CD4-positive, CD25-positive, alpha-beta regulatory T cell (primary cell): ENCODE measurements around the gene ARHGAP6. TPM values are rescaled to one million over a fixed set of nuclear protein-coding genes. Genes with fewer than 3 reads are reported as not detected.
A peak's percentile ranks its signal among the peaks of the same experiment; 100 is the strongest.
"Not testable (repeated sequence)": the region's sequence is repeated elsewhere in the genome, so short reads cannot be mapped to it uniquely, and the experiment has no call there.

Experiments used
- ATAC-seq, 2 donors: fragments of 150-1000 bp; cut with Tn5 transposase; one replicate each; pipeline ENCODE4 v1.10.0; 2021; ENCODE audit warnings: low read depth in 2 of 2, moderate number of reproducible peaks in 2 of 2, moderate library complexity in 1 of 2
- DNase-seq, 3 donors: peaks; one replicate each; pipeline versions ENCODE4 v3.0.0 to v3.0.0-alpha.2; 2012 to 2022; ENCODE audit warnings: mixed read lengths in 1 of 3
- H3K27ac ChIP-seq: one replicate; pipeline ENCODE4 v1.7.0; 2013; ENCODE audit warnings: mild to moderate bottlenecking, low read length; ENCODE audit not compliant: insufficient read depth, poor library complexity, severe bottlenecking
- H3K27me3 ChIP-seq: one replicate; pipeline ENCODE4 v1.7.0; 2013; ENCODE audit warnings: low read length; ENCODE audit not compliant: control insufficient read depth, insufficient read depth
- H3K36me3 ChIP-seq: one replicate; pipeline ENCODE4 v1.7.0; 2013; ENCODE audit warnings: mild to moderate bottlenecking, low read length, moderate library complexity; ENCODE audit not compliant: control insufficient read depth, insufficient read depth
- H3K4me1 ChIP-seq: 2 replicates; pipeline ENCODE4 v1.7.0; 2013; ENCODE audit warnings: mild to moderate bottlenecking, low read length; ENCODE audit not compliant: insufficient read depth, control insufficient read depth, poor library complexity, severe bottlenecking
- H3K4me3 ChIP-seq: one replicate; pipeline ENCODE4 v1.7.0; 2013; ENCODE audit warnings: low read depth, mild to moderate bottlenecking, low read length, moderate library complexity
- H3K9me3 ChIP-seq, 2 experiments: 1 replicate in 1 of 2; 2 replicates in 1 of 2; pipeline ENCODE4 v1.7.0; 2013; ENCODE audit warnings: low read length in 2 of 2, mild to moderate bottlenecking in 1 of 2, moderate library complexity in 1 of 2; ENCODE audit not compliant: control insufficient read depth in 2 of 2
- H3K27ac Mint-ChIP-seq, 3 donors: one replicate each; pipeline ENCODE4 v1.8.0; 2020 to 2022; ENCODE audit warnings: mild to moderate bottlenecking in 3 of 3, mixed read lengths in 3 of 3, moderate library complexity in 2 of 3
- H3K27me3 Mint-ChIP-seq: one replicate; pipeline ENCODE4 v1.8.0; 2022; ENCODE audit warnings: mild to moderate bottlenecking, mixed read lengths
- H3K36me3 Mint-ChIP-seq: one replicate; pipeline ENCODE4 v1.8.0; 2020; ENCODE audit warnings: mixed read lengths
- H3K4me1 Mint-ChIP-seq, 4 donors: one replicate each; pipeline ENCODE4 v1.8.0; 2020 to 2022; ENCODE audit warnings: mixed read lengths in 4 of 4, mild to moderate bottlenecking in 1 of 4
- H3K4me3 Mint-ChIP-seq, 4 donors: one replicate each; pipeline ENCODE4 v1.8.0; 2020 to 2022; ENCODE audit warnings: mild to moderate bottlenecking in 4 of 4, mixed read lengths in 4 of 4, moderate library complexity in 3 of 4
- H3K9me3 Mint-ChIP-seq, 7 donors: one replicate each; pipeline ENCODE4 v1.8.0; 2020 to 2022; ENCODE audit warnings: mixed read lengths in 7 of 7, mild to moderate bottlenecking in 3 of 7, moderate library complexity in 2 of 7
- polyA plus RNA-seq, 4 donors: library from polyadenylated mRNA; unstranded; fragments of 300-500 nt; fragmentation: Illumina TruSeq; gene quantifications; one replicate each; pipeline ENCODE4 v1.2.3, GENCODE V29; 2021
- total RNA-seq: library from RNA; stranded (reverse); gene quantifications from one replicate; pipeline ENCODE4 v1.2.3, GENCODE V29; 2022

ARHGAP6 gene
- total and polyA plus RNA-seq, 5 donors from 2014 or later = 1.8 TPM; not detected in 4

DNA sequence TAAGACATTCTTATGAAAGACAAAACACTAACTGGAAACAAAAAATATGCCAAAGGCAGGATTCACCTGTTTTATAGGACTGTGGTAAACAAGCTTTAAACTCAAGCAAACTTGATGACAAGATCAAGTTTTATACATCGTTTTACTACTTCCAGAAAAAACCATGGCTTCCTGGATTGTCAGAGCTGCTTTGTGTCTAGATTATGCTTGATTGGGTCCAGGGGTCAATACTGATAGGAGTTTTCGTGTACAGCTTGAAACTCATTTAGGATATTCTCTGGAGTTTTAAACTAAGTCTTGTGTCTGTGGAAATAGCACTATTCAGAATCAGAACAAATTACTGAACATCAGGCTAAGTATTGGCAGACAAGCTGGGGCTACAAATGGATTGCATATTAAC lies 541.6 kb downstream of the ARHGAP6 start:
- DNase-seq (no peak), ATAC-seq (no peak)
- H3K4me1 Mint-ChIP-seq = peaks cover 0 to 3% (median 0%) of the 10 kb centered on the region in 4 donors
- no peaks in the 10 kb centered on the region for H3K27me3 ChIP-seq
- H3K27ac ChIP-seq = no peak overlapping the region
- no peaks in the 10 kb centered on the region for H3K4me1 ChIP-seq
- H3K36me3 Mint-ChIP-seq = peaks cover 23% of the 10 kb centered on the region
- H3K9me3 Mint-ChIP-seq = no peaks in the 10 kb centered on the region
- H3K36me3 ChIP-seq = peaks cover 37% of the 10 kb centered on the region
- no peak overlapping the region for H3K4me3 Mint-ChIP-seq
- no peak overlapping the region for H3K27ac Mint-ChIP-seq
- H3K9me3 ChIP-seq = no peaks in the 10 kb centered on the region
- H3K4me3 ChIP-seq = no peak overlapping the region
- no peaks in the 10 kb centered on the region for H3K27me3 Mint-ChIP-seq

DNA sequence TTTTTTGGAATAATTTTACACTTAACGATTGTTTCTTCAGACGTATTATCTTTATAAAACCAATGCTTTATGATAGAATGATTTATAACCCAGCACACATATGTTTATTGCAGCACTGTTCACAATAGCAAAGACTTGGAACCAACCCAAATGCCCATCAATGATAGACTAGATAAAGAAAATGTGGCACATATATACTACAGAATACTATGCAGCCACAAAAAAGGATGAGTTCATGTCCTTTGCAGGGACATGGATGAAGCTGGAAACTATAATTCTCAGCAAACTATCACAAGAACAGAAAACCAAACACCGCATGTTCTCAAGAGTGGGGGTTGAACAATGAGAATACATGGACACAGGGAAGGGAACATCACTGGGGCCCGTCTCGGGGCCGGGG lies 542.6 kb downstream of the ARHGAP6 start:
- H3K27me3 Mint-ChIP-seq, DNase-seq, H3K27me3 ChIP-seq, H3K9me3 ChIP-seq, H3K4me1 Mint-ChIP-seq, H3K4me1 ChIP-seq, ATAC-seq, H3K9me3 Mint-ChIP-seq, H3K4me3 Mint-ChIP-seq, H3K4me3 ChIP-seq, H3K27ac ChIP-seq, H3K27ac Mint-ChIP-seq: not testable (repeated sequence)
- H3K36me3 Mint-ChIP-seq = peaks cover 26% of the 10 kb centered on the region
- H3K36me3 ChIP-seq = peaks cover 47% of the 10 kb centered on the region

DNA sequence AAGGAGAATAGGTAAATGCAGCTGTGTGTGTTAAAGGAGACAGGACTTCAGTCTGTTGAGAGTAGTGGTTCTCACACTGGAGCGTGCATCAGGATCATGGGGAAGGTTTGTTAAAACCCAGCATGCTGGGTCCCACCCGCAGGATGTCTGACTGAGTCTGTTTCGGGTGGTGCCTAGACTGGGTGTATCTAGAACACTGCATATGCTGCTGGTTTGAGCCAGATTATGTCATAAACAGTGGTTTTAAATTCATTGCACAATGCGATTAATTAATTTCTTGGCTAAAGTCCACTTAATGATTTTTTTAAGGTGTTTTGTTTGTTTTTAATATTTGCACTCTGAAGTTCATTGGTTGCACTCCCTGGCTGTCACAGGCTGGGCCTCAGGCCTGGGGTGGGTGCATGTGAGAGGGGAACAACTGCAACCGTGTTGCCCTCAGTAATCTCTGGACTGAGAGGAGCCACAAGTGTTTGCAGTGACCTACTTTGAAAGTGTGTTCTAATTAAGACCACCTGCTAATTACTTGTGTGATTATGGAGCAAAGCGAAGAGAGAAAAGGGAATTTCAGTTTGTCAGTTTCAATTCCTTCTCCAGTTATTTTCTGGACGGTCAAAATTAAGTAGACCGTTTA lies 546.3 kb downstream of the ARHGAP6 start:
- Histone ChIP-seq H3K27me3 (no peaks in the 10 kb centered on the region), H3K36me3 (peaks cover 82% of the 10 kb centered on the region), H3K4me3 (no peak overlapping the region), H3K4me1 (no peaks in the 10 kb centered on the region), H3K27ac (no peak overlapping the region), H3K9me3 (no peaks in the 10 kb centered on the region)
- Mint-ChIP-seq H3K4me1 (peaks cover 0 to 5% (median 0%) of the 10 kb centered on the region in 4 donors), H3K4me3 (no peak overlapping the region), H3K27ac (no peak overlapping the region), H3K9me3 (peaks cover 0 to 2% (median 0%) of the 10 kb centered on the region in 7 donors), H3K27me3 (no peaks in the 10 kb centered on the region), H3K36me3 (peaks cover 27% of the 10 kb centered on the region)
- DNase-seq (no peak), ATAC-seq (no peak)

DNA sequence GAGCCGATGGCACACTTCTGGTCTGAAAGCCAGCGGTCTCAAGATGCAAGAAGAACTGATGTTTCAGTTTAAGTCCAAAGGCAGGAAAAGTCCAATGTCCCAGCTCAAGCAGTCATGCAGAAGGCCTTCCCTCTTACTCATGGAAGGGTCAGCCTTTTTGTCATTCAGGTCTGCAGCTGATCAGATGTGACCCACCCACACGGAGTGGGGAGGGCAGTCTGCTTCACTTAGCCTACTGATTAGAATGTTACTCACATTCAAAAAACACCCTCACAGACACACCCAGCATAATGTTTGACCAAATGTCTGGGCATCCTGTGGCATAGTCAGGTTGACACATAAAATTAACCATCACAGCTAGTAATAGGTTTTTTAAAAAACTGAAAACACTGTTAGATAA lies 548.0 kb downstream of the ARHGAP6 start:
- DNase-seq = no peak
- H3K9me3 ChIP-seq = no peaks in the 10 kb centered on the region
- no peaks in the 10 kb centered on the region for H3K4me1 ChIP-seq
- Mint-ChIP-seq H3K27ac (no peak overlapping the region), H3K27me3 (no peaks in the 10 kb centered on the region), H3K36me3 (peaks cover 27% of the 10 kb centered on the region), H3K4me1 (peaks cover 0 to 14% (median 12%) of the 10 kb centered on the region in 4 donors), H3K9me3 (peaks cover 0 to 2% (median 0%) of the 10 kb centered on the region in 7 donors), H3K4me3 (peak overlapping the region in 1 of 4 donors; percentile 27)
- no peak for ATAC-seq
- peaks cover 81% of the 10 kb centered on the region for H3K36me3 ChIP-seq
- H3K27me3 ChIP-seq = no peaks in the 10 kb centered on the region
- H3K4me3 ChIP-seq = no peak overlapping the region
- no peak overlapping the region for H3K27ac ChIP-seq

DNA sequence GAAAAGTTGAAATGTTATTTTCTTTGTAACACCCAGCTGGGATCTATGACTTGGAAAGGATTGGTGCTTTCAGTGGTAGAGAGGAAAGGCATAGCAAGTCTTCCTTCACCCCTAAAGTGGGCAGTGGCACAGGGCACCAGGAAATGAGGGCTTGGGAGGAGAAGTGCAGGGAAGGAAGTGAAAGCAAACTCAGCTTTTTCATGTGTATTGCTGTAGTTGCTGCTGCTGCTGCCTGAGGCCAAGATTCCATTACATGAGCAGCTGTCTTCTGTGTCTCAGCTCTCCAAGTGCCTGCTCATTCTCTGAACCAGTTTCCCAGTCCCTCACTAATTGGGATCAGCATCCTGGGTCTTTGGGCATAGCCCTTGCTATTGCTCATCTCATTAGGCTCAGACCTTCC lies 552.0 kb downstream of the ARHGAP6 start:
- no peaks in the 10 kb centered on the region for H3K27me3 Mint-ChIP-seq
- H3K9me3 ChIP-seq = no peaks in the 10 kb centered on the region
- H3K4me3 ChIP-seq = no peak overlapping the region
- ATAC-seq = no peak
- peaks cover 8% of the 10 kb centered on the region for H3K4me1 ChIP-seq
- peak overlapping the region in 2 of 3 donors; percentile 68 to 79 for H3K27ac Mint-ChIP-seq
- H3K4me1 Mint-ChIP-seq = peaks cover 8 to 30% (median 20%) of the 10 kb centered on the region in 4 donors
- DNase-seq = peak in 1 of 3 donors; percentile 10
- peak overlapping the region in 2 of 4 donors; percentile 4 to 21 for H3K4me3 Mint-ChIP-seq
- H3K27ac ChIP-seq = no peak overlapping the region
- H3K36me3 Mint-ChIP-seq = peaks cover 4% of the 10 kb centered on the region
- peaks cover 42% of the 10 kb centered on the region for H3K36me3 ChIP-seq
- H3K27me3 ChIP-seq = no peaks in the 10 kb centered on the region
- peaks cover 0 to 2% (median 0%) of the 10 kb centered on the region in 7 donors for H3K9me3 Mint-ChIP-seq

DNA sequence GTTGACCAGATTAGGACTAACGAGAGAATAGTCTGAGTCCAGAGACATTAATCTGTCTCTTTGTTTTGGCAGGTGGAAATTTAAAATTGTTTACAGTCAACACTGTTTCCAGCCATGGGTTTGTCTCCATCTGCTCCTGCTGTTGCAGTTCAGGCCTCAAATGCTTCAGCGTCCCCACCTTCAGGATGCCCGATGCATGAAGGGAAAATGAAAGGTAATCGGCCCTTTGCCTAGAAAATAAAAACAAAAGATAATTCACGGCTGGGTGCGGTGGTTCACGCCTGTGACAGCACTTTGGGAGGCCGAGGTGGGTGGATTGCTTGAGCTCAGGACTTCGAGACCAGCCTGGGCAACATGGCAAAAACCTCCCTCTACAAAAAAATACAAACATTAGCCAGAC lies 553.8 kb downstream of the ARHGAP6 start:
- no peaks in the 10 kb centered on the region for H3K27me3 Mint-ChIP-seq
- DNase-seq = no peak
- H3K27ac Mint-ChIP-seq = peak overlapping the region; percentile 93 to 98 (median 97)

DNA sequence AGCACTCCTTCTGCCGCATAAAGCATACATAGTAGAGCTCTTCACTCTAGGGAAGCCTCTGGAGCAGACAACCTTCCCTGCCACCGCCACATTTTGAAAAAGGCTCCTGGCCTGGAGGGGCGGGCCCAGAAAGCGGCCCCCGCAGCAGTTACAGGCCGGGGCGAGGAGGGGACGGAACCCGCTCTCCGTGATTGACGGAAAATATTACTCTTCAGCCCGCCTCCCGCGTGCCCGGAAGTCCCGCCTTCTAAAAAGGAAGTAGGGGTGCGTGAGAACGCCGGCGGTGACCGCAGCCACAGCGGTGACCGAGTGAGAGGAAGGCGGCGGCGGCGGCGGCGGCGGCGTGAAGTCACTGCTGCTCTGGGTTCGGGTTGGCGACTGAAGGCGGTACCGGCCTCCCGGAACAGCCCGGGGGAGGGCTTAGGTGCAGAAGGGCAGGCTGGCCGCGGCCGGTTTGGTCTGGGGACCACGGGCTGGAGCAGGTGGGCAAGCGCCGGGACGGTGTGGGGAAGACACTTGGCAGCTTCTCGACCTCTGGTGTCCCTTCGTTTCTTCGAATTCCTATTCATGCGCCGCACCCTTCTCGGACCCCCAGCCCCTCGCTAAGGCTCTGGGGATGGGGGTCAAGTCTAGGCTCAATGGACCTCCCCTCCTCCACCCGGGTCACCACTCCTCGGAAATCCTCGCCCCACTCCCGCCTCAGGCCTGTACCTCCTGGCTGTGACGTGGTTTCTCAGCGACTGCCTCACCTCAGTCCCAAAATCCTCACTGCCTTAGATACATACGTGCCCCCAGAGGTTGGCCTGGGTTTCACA lies 554.5 kb downstream of the ARHGAP6 start, which contains the start of gene HCCS:
HCCS (plus strand) TSS at position 296 of the 815 bp plus-strand sequence. CDS start 729 bp downstream, outside the sequence.
- Histone ChIP-seq H3K36me3 (peaks cover 18% of the 10 kb centered on the region), H3K27me3 (no peaks in the 10 kb centered on the region), H3K9me3 (no peaks in the 10 kb centered on the region), H3K4me1 (peaks cover 8% of the 10 kb centered on the region), H3K4me3 (peak within 1 kb of the TSS; percentile 87), H3K27ac (peak within 1 kb of the TSS; percentile 87)
- peak within 1 kb of the TSS; percentile 93 to 98 (median 97) for H3K27ac Mint-ChIP-seq
- H3K9me3 Mint-ChIP-seq = no peaks in the 10 kb centered on the region
- ATAC-seq (peak; percentile 89 to 93), DNase-seq (peak; percentile 77 to 90 (median 85))
- H3K4me1 Mint-ChIP-seq = peaks cover 8 to 30% (median 20%) of the 10 kb centered on the region in 4 donors
- H3K27me3 Mint-ChIP-seq = no peaks in the 10 kb centered on the region
- H3K4me3 Mint-ChIP-seq = peak within 1 kb of the TSS in 2 of 4 donors; percentile 93 to 96
- H3K36me3 Mint-ChIP-seq = no peaks in the 10 kb centered on the region

More for the DNA sequence above, 553.8 kb downstream of the ARHGAP6 start:
- Histone ChIP-seq H3K36me3 (peaks cover 25% of the 10 kb centered on the region), H3K4me3 (peak overlapping the region; percentile 73), H3K4me1 (peaks cover 8% of the 10 kb centered on the region), H3K9me3 (no peaks in the 10 kb centered on the region), H3K27me3 (no peaks in the 10 kb centered on the region), H3K27ac (peak overlapping the region; percentile 87)
- peak overlapping the region in 2 of 4 donors; percentile 93 to 96 for H3K4me3 Mint-ChIP-seq
- no peak for ATAC-seq
- no peaks in the 10 kb centered on the region for H3K36me3 Mint-ChIP-seq
- peaks cover 8 to 30% (median 20%) of the 10 kb centered on the region in 4 donors for H3K4me1 Mint-ChIP-seq
- no peaks in the 10 kb centered on the region for H3K9me3 Mint-ChIP-seq
